GM19025 (cell line): ENCODE results near the gene TCF7L1.
A peak's percentile ranks its signal among the peaks of the same experiment; 100 is the strongest.
"Not testable (repeated sequence)": the region's sequence is repeated elsewhere in the genome, so short reads cannot be mapped to it uniquely, and the experiment has no call there.

Experiments
- ATAC-seq: cut with Tn5 transposase; IDR thresholded peaks from one replicate; pipeline ENCODE4 v1.9.1; 2021; ENCODE audit warnings: mild to moderate bottlenecking, low read depth, moderate library complexity; ENCODE audit not compliant: unreplicated experiment

TCF7L1 gene

DNA sequence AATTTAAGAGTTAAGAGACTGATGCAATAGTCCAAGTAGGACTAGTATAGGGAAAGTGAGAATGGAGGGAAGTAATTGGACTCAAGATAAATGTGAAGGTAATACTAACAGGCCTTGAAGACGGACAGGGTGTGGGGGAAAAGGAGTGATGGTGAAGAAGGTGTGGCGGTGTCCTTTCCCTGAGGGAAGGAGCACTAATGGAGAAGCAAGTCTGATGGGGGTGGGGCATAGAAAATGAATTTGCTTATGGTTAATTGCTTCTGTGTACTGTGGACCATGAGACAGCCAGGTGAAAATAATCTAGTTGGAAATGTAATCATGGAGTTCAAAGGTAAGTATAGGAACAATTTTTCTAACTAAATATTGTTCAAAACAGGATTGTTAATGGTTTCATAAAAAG is 201.7 kb downstream of the TCF7L1 start:
- no peak for ATAC-seq

- ATAC-seq, result no peak
Observed at GRCh38 chr2:85340034-85340892, 207.1 kb downstream of the TCF7L1 start.

GRCh38 chr2:85341269-85342029 is 208.3 kb downstream of the TCF7L1 start:
- no peak for ATAC-seq

DNA sequence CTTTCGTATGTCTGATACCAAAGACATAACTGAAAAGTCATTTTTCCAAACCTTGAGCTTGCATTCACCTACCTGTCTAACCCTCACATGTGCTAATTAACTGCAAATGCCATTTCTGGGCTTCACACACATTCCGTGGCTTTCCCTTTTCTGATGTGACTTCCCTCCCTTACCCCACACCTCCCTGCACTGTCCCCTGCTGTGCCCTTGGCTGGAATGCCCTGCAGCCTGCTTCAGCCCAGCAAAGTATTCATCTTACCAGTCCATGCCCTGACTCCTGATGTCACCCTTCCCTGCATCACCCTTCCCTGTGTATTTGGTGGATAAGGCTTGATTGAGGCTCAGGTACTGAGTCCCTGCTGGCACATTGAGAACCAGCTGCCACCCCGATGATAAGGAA is 209.0 kb downstream of the TCF7L1 start:
- no peak for ATAC-seq

- not testable (repeated sequence) for ATAC-seq
Observed at GRCh38 chr2:85343207-85343895, 210.2 kb downstream of the TCF7L1 start.

- no peak for ATAC-seq
Observed at GRCh38 chr2:85344356-85344954, 211.3 kb downstream of the TCF7L1 start.

DNA sequence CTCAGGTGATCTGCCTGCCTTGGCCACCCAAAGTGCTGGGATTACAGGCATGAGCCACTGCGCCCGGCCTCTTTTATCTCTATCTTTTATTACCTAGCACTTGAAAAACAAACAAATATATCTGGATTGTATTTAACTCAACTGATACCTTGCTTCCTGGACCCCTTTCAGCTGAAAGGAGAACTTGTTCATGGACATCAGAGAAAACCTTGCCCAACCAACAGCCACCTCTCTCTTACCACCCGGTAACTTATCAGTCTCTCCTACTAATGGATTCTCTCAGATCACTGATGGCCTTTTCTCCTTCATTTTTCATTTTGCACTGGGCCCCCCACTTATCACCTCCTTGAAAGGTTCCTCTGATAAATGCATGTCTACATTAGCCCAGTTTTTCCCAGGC is 214.4 kb downstream of the TCF7L1 start:
- no peak for ATAC-seq

GRCh38 chr2:85353876-85354285 is 220.7 kb downstream of the TCF7L1 start:
- ATAC-seq, result no peak

GRCh38 chr2:85354286-85355072 is 221.3 kb downstream of the TCF7L1 start, which contains the start of the genes ELMOD3 and RETSAT:
Gene ELMOD3, plus strand, starts transcription at chr2:85354769. Its CDS starts 2,430 bp downstream, at chr2:85357199.
Gene RETSAT, minus strand, starts transcription at chr2:85354528. Its CDS starts 21 bp downstream, at chr2:85354507.
- ATAC-seq, result peak; percentile 96

DNA sequence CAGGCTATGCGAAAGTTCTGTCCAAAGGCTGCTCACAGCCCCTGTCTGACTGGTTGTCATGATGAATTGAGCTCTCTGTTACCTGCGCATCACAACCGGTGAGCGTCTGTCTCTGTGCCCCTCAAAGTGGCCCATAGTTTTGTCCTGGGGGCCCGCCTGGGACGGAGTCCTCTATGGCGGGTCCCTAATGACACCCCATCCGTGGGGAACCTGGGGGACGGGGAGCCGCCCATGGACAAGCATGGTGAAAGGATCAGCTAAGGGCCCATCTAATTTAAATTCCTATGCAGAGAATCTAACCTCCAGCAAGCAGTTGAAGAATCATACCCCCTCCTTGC is 221.8 kb downstream of the TCF7L1 start:
- ATAC-seq, result no peak

DNA sequence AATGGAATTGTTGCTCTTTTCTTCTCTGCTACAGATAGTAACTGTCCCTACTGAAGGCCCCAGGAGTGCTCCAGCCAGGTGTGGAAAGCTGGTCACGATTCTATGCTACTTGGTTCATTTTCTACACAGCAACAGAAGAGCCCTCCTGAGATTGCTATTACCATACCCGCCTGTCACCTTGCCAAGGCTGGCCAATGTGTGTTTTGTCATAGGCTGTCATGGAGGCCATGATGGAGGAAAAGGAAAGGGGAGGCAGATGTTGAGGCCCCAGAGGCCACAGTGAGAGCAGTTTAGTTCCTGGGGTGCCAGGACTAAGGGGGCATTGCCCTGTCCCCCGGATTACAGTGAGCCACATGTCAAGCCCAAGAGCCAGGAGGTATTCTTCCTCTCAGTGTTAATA is 222.3 kb downstream of the TCF7L1 start:
- ATAC-seq, result no peak

- ATAC-seq, result no peak
Observed at GRCh38 chr2:85356186-85356585, 223.0 kb downstream of the TCF7L1 start.

DNA sequence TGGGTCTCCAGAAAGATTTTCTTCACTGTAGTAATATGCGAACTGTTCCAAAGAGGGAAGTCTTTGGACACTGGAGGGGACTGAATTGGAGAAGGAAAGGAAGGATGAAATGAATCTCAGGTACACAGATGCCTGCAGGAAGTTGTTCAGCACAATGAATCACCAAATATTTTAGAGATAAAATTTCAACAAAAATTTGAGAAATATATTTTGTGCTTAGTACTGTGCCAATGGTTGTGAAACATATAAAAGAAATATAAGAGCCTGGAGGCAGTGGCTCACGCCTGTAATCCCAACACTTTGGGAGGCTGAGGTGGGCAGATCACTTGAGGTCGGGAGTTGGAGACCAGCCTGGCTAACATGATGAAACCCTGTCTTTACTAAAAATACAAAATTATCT is 224.5 kb downstream of the TCF7L1 start:
- no peak for ATAC-seq
